ENCODE results near the gene SDHB. TPM values are rescaled to one million over a fixed set of nuclear protein-coding genes. Genes with fewer than 3 reads are reported as not detected.
A peak's percentile ranks its signal among the peaks of the same experiment; 100 is the strongest.

SDHB gene
- total RNA-seq, 1 donor from 2014 or later, result 79.3 TPM

GRCh38 chr1:17098446-17099317 lies 44.9 kb upstream of the SDHB start:
- Histone ChIP-seq H3K36me3 (no peaks in the 10 kb centered on the region), H3K27me3 (no peaks in the 10 kb centered on the region), H3K9me3 (no peaks in the 10 kb centered on the region), H3K27ac (peak overlapping the region; percentile 25), H3K4me1 (peaks cover 7% of the 10 kb centered on the region), H3K4me3 (no peak overlapping the region)
- TF ChIP-seq CTCF (IDR thresholded peaks at IDR 0.05), result no peak
- DNase-seq (no peak), ATAC-seq (peak; percentile 44)
- intact Hi-C loops (cut with DNase I), result no loop called here

- H3K36me3 ChIP-seq, result no peaks in the 10 kb centered on the region
- peaks cover 7% of the 10 kb centered on the region for H3K4me1 ChIP-seq
- no peak overlapping the region for H3K27ac ChIP-seq
- intact Hi-C loops (cut with DNase I), result no loop called here
- peak; percentile 45 for ATAC-seq
- H3K27me3 ChIP-seq, result no peaks in the 10 kb centered on the region
- TF ChIP-seq CTCF (IDR thresholded peaks at IDR 0.05), result no peak
- no peaks in the 10 kb centered on the region for H3K9me3 ChIP-seq
- no peak for DNase-seq
- no peak overlapping the region for H3K4me3 ChIP-seq
Observed at GRCh38 chr1:17097787-17098186, 44.0 kb upstream of the SDHB start.

- H3K27ac ChIP-seq, result no peak overlapping the region
- no peak for ATAC-seq
Observed at GRCh38 chr1:17097147-17097546, 43.3 kb upstream of the SDHB start.

GRCh38 chr1:17096584-17096983 lies 42.8 kb upstream of the SDHB start:
- no peaks in the 10 kb centered on the region for H3K36me3 ChIP-seq
- no peak for DNase-seq

More at GRCh38 chr1:17097147-17097546, 43.3 kb upstream of the SDHB start:
- Histone ChIP-seq H3K36me3 (no peaks in the 10 kb centered on the region), H3K4me1 (peaks cover 7% of the 10 kb centered on the region), H3K27me3 (no peaks in the 10 kb centered on the region), H3K9me3 (no peaks in the 10 kb centered on the region), H3K4me3 (no peak overlapping the region)
- DNase-seq, result no peak
- no peak for TF ChIP-seq CTCF (IDR thresholded peaks at IDR 0.05)
- intact Hi-C loops (cut with DNase I), result no loop called here

GRCh38 chr1:17095141-17095540 lies 41.3 kb upstream of the SDHB start:
- intact Hi-C loops (cut with DNase I), result no loop called here
- Histone ChIP-seq H3K27ac (no peak overlapping the region), H3K9me3 (no peaks in the 10 kb centered on the region), H3K27me3 (no peaks in the 10 kb centered on the region), H3K4me1 (peaks cover 7% of the 10 kb centered on the region), H3K36me3 (no peaks in the 10 kb centered on the region), H3K4me3 (no peak overlapping the region)
- no peak for TF ChIP-seq CTCF (IDR thresholded peaks at IDR 0.05)
- no peak for ATAC-seq
- no peak for DNase-seq

More at GRCh38 chr1:17096584-17096983, 42.8 kb upstream of the SDHB start:
- H3K9me3 ChIP-seq, result no peaks in the 10 kb centered on the region
- TF ChIP-seq CTCF (IDR thresholded peaks at IDR 0.05), result no peak
- no peak overlapping the region for H3K4me3 ChIP-seq
- no peak for ATAC-seq
- H3K27me3 ChIP-seq, result no peaks in the 10 kb centered on the region
- intact Hi-C loops (cut with DNase I), result no loop called here
- H3K4me1 ChIP-seq, result peaks cover 7% of the 10 kb centered on the region
- H3K27ac ChIP-seq, result no peak overlapping the region
